Measurements from ENCODE around the gene SSBP1. TPM values are rescaled to one million over a fixed set of nuclear protein-coding genes. Genes with fewer than 3 reads are reported as not detected.

Gene SSBP1
- 181 and 257 TPM in 2 replicates for total RNA-seq

GRCh38 chr7:141737836-141738591 lies at the start of gene SSBP1:
TSS of gene SSBP1 (plus strand) at chr7:141738358. CDS start at chr7:141739167, 809 bp downstream.

GRCh38 chr7:141702047-141702567 lies 36.1 kb upstream of the SSBP1 start, which contains the start of gene DENND11:
TSS of gene DENND11 (minus strand) at chr7:141702166. CDS start at chr7:141702153, 13 bp downstream.

GRCh38 chr7:141708351-141708750 lies 29.8 kb upstream of the SSBP1 start, which contains the start of gene WEE2:
TSS of gene WEE2 (plus strand) at chr7:141708353. CDS start at chr7:141708759, 406 bp downstream.

GRCh38 chr7:141763797-141764196 lies 25.6 kb downstream of the SSBP1 start, which contains the start of gene TAS2R3:
TSS of gene TAS2R3 (plus strand) at chr7:141764097. CDS start at chr7:141764159, 62 bp downstream.

GRCh38 chr7:141776374-141776773 lies 38.2 kb downstream of the SSBP1 start, which contains the start of gene TAS2R4:
TSS of gene TAS2R4 (plus strand) at chr7:141776674. CDS start at chr7:141778489, 1,815 bp downstream.

GRCh38 chr7:141789917-141790316 lies 51.8 kb downstream of the SSBP1 start, which contains the start of gene TAS2R5:
TSS of gene TAS2R5 (plus strand) at chr7:141790217. CDS start at chr7:141790362, 145 bp downstream.

Other genes starting within 250 kb of the SSBP1 start
- gene AGK, start 186.9 kb upstream of the SSBP1 start, total RNA-seq = 20.8 and 21.5 TPM in 2 replicates
- 36.0 and 40.8 TPM in 2 replicates for gene DENND11, start 36.2 kb upstream of the SSBP1 start, total RNA-seq
- gene WEE2, start 30.0 kb upstream of the SSBP1 start, total RNA-seq = 0.09 TPM in 1 of 2 replicates, not detected in the other
- 1.2 and 1.3 TPM in 2 replicates for gene TAS2R3, start 25.7 kb downstream of the SSBP1 start, total RNA-seq
- 0.85 and 0.90 TPM in 2 replicates for gene TAS2R4, start 38.3 kb downstream of the SSBP1 start, total RNA-seq
- gene TAS2R5, start 51.9 kb downstream of the SSBP1 start, total RNA-seq = 0.81 and 0.94 TPM in 2 replicates
- gene PRSS37, start 103.1 kb downstream of the SSBP1 start, total RNA-seq = not detected in 2 replicates
- gene OR9A4, start 178.0 kb downstream of the SSBP1 start, total RNA-seq = not detected in 2 replicates
- not detected in 2 replicates for gene CLEC5A, start 208.6 kb downstream of the SSBP1 start, total RNA-seq
- not detected in 2 replicates for gene TAS2R38, start 235.4 kb downstream of the SSBP1 start, total RNA-seq

Measured in endothelial cell of coronary artery (primary cell).